D341Med (cell line): Measurements from ENCODE around the gene DPY19L1.
"Not testable (repeated sequence)": the region's sequence is repeated elsewhere in the genome, so short reads cannot be mapped to it uniquely, and the experiment has no call there.

Source experiments
- DNase-seq: peaks from one replicate; pipeline ENCODE4 v3.0.0; 2012; ENCODE audit warnings: low spot score

DPY19L1 gene

DNA sequence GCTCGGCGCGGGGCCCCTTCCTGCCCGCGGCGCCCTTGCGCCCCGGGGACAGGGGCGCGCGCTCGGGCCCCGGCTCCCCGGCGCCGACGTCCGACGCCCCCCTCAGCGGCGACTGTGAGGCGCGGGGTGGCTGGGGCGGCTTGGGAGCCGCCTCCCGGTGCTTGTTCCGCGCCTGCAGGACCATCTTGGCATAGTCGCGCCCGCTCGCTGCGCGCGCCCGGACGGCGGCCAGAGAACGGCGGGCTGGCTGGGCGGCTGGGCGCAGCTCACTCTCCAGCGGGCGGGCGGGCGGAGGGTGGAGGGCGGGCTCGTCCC, at the start of gene DPY19L1:
DPY19L1 (minus strand) TSS at position 275 of the 315 bp plus-strand sequence; CDS start at position 184, 91 bp downstream.
- DNase-seq = no peak

DNA sequence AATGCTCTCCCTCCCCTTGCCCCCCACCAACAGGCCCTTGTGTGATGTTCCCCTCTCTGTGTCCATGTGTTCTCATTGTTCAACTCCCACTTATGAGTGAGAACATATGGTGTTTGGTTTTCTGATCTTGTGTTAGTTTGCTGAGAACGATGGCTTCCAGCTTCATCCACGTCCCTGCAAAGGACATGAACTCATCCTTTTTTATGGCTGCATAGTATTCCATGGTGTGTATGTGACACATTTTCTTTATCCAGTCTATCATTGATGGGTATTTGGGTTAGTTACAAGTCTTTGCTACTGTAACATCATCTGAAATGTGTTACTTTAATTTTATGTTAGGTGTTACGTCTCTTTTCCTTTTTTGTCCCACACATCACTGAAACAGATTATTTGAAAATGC, 42.2 kb upstream of the DPY19L1 start:
- DNase-seq = not testable (repeated sequence)

DNA sequence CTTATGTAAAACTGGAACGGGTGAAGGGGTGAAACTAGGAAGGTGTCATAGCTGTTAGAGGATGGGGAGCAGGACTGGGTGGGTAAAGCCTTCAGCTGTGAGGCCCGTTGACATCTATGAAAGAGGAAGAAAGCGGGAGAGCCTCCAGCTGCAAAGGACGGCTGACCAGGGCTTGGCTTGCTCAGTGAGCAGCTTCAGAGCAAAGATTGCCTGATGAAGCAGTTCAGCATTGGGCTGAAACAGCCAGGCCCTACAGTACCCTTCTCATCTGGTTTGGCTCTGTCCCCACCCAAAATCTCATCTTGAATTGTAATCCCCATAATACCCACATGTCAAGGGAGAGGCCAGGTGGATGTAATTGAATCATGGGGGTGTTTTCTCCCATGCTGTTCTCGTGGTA, 36.7 kb upstream of the DPY19L1 start:
- not testable (repeated sequence) for DNase-seq

DNA sequence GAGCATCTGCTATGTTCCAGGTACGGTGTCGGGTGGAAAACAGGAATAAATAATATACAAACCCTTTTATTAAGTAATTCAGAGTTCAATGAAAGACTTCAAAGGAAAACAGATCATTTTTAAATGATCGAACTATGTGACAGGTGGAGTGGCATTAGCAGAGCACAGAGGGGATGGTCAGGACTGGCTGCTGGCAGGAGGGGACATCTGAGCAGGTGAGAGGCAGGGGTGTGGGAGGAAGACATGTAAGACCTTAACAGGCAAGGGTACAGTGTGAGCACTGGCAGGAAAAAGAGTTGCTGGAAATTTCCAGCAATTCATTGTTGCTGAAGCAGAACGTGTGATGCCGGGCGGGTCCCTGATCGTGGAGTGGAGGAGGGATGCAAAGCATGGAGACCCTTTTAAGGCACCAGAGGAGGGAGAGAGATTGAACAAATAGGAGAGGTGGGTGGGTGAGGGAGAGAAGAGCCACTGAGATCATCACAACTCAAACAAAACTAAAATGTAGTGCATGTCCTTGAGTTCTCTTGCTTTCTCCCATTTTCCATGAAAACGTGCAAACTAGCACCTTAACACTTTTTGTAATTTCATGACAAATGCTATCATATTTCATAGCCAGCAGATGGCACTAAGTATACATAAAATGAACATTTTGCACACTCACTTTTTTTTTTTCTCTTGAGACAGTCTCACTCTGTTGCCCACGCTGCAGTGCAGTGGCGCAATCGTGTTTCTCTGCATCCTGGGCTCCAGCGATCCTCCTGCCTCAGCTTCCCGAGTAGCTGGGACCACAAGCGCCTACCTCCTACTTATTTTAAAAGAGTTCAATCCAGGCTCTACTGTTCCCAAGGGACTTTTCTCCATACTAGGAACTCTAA, 35.9 kb upstream of the DPY19L1 start:
- DNase-seq = not testable (repeated sequence)

DNA sequence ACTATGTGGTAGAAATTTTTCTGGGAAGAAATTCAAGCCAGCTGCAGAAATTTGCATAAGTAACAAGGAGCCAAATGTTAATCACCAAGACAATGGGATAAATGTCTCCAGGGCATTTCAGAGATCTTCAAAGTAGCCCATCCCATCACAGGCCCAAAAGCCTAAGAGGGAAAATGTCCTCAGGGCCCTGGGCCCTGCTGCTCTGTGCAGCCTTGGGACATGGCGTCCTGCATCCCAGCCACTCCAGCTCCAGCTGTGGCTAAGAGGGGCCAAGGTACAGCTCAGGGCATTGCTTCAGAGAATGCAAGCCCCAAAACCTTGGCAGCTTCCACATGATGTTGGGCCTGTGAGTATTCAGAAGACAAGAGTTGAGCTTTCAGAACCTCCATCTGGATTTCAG, 31.8 kb upstream of the DPY19L1 start:
- DNase-seq = not testable (repeated sequence)

DNA sequence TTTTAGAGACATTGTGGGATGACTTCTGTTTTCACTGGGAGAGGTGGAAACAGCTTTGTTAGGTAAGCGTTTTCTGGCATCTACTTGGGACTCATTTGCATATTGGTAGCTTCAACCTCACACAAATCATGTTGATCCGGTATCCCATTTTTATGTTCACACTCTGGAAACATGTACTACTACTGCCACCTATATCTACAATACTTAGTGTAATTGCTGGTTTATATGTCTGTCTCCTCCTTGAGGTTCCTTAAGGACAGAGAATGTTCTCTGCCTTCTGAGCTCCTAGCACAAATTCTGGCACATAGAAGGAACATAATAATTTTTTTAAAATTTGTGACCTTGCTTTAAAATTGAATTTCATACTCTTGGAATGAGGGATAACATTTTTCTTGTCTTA, 28.1 kb upstream of the DPY19L1 start:
- DNase-seq = not testable (repeated sequence)

DNA sequence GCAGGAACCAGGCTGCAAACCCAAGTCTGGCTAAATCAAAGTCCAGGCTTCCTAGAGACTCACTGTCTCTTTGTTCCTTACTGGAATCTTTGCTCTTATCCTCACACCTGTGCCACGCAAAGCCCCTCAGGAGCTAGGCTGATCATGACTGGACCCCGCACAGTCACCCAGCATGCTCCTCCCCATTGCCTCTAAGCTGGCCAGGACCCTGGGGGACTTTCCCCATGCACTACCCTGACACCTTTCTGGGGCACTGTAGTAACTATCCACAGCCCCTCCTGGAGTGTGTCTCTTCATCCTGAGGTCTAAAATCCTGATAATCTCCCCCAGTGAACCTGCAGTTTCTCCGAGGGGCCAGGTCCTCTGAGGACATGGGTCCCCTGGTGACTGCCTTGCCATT, 21.3 kb upstream of the DPY19L1 start:
- DNase-seq = not testable (repeated sequence)

DNA sequence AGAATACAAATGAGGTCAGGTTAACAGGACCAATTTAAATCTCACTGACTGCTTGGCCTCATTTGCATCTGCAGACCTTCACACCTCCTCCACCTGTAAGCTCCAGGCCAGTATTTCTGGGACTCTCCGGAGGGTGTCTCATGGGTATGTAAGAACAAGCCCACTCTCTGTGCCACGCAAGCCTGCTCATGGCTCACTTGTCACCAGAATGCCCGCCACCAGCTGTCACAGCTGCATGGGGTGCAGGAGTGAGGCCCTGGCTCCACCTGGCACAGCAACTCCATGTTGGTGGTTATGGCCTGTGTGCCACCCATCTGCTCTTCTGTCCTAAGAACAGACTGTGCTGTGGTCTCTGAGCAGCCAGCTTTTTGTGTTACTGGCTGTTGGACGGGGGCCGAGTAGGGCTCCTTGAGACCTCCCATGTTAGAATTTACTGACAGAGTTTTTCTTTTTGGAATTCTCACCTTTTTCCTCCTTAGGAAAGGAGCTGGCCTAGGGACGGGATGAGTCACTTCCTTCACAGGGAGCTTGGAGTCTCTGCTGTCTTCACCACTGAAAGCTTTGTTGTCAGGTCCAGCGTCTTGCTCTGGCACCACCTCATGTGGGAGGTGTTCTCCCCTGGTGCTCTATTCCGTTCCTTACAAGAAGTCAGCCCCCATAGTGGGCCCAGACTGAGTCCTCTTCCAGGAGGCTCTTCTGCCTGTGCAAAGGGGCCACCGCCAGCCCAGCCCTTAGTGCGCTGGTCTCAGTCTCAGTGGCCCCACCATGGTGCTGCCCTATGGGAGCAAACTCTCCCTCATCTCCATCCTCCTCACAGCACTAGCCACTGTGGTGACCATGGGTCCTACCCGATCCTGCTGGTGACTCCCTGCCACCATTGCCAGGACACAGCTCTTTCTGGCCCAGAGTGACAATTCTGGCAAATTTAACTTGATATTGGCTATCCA, 20.5 kb upstream of the DPY19L1 start:
- not testable (repeated sequence) for DNase-seq

DNA sequence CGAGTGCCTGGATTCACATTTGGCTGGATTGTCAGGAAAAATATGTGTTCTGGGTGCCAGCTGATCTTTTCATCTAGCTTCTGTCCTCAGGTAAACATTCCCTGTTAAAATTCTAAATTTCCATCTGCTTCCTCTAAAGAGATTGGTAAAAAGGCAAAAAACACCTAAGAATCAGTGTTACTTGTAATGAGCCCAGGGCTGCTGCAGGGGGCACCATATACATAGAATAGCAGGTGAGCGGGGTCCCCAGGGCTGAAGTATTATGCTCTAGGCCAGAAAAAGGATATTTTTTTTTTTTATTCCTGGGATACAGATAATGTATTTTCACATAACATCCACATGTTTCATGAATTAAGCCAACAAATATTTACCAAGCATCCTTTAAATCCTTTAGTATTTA, 18.4 kb upstream of the DPY19L1 start:
- not testable (repeated sequence) for DNase-seq

DNA sequence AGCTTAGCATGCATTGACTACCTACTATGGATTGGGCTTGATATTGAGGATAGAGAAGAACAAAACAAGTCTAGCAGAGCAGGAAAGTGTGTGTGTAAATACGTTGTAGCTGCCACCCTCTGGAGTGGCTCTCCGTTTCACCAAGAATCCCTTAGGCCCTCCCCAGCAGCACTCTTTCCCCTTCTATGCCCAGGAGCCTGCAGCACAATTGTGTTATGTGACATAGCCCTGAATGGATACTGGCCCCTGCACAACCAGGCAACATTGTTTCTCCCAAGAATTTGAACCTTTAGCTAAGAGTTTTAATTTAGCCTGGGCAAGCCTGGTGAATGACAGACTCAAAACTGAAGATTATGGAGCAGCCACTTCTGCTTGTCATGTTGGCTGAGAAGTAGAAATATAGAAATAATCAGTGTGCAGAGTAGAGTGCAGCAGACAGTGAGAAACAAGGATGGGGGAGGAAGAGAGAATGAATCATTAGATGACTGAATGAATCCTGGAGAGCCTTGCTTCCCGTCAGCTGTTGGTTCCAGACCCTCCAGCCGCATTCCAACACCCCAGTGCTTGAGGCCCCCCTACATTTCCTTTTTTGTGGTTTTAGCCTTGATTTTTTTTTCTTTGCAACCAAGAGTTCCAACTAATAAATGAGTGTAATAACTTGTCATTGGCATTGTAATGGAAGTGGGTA, 16.3 kb upstream of the DPY19L1 start:
- DNase-seq = not testable (repeated sequence)

DNA sequence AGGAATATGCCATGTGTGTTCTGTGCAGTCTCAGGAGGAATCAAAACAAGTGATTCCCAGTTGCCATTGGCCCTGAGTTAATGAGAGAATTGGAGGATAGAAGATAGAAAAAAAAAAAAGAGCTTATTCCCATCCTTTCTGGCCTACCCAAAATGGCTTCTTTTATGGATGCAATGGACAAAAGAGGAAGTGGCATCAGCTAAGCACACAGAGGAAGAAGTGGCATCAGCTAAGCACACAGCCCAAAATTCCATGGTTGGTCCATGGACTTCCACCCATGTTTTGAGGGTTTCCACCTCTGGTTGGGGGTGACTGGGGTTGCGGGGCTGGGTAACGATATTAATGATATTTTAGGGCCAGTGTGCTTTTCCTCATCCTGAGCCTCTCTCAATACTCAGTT, 11.1 kb upstream of the DPY19L1 start:
- DNase-seq = not testable (repeated sequence)

DNA sequence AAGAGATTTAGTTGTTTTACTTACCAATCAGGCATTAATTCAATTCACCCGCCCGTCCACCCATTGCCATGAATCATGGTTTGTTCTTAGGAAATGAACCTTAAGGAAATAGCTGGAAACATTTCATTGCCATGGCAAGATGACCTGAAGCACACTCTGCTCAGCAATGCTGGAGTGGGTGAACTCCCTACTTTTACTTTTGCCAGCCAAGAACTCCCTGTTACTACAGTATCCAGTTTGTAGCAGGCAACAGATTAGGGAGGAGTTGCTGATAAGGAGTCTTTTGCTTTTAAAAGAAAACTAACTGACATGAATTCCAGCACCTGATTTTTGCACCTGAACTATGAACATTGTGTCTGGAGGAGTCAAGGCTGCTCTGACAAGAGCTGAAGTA, 10.6 kb upstream of the DPY19L1 start:
- DNase-seq = not testable (repeated sequence)

DNA sequence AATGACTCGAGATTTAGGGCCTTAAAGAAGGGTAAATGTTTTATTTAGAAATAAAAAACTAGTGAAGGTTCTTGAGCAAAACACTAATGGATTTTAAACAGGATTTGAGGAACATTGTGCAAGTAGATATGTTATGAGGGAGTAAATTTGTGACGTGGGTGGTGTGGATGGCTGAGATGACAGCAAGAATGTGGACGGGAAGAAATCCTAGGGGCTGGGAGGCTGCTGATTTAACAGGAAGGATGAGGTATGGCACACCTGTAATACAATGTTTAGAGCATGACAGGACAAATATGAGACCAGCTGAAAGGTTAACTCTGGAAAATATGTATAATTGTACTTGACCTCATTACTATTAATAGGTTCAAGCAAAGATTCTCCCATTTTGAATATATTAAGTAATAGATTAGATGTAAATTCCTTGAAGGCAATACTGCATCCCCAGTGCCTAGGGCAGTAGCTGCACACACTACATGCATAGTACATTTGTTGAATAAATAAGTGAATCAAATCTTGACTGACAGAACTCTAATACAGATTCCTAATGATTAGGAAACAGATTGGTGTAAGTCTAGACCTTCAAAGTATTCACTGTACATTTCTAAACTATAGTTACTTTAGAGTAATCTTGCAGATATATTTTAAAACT, 10.1 kb upstream of the DPY19L1 start:
- DNase-seq = not testable (repeated sequence)

DNA sequence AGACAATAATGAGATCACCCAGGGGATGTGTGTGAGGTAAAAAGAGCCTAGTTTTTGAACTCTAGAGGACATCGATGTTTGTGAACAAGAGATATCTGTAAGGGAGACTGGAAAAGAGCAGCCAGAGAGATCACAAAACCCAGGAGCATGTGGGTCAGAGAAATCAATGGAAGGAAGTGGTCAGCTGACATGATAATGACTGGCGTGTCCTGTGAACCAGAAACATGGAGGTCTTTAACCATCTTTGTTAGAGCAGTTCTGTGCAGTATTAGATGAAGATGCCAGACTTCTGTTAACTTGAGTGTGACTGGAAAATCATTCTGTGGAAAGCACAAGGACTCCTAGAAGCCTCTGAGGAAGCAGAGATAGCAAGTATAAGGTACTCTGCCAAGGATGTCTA, 6.0 kb upstream of the DPY19L1 start:
- DNase-seq = not testable (repeated sequence)

DNA sequence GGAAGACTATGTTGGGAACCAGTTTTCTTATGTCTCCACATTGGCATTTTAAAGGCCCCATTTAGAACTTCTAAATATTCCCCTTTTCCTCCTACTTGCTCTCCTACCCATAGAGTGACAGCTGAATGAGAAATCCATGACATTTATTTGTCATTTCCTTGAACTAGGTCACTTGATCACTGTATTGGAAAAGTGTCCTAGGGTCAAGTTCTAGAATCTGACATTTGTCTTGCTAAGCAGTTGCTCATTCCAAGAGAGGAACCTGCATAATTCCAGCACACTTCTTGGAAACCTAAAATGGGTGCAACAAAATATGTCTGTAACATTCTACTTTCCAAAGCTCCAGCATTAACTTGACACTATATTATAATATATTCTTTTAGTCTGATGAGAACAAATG, 3.6 kb upstream of the DPY19L1 start:
- DNase-seq = no peak

DNA sequence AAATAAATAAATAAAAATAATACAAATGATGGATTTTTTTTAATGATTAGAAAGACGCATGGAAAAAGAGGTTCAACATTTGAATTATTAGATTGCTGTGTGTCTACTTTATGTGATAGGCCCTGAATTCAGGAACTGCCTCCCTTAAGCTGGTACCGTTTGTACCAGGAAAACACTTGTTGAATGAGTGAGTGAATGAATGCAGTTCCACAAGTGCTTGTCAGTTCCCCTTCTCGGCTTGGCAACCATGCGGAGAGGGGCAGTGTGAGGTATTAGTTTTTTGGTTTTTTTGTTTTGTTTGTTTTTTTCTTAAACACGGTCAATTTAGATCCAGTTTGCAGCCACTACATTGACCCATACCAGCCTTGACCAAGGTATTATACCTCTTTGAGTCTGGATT, 2.1 kb upstream of the DPY19L1 start:
- DNase-seq = no peak

DNA sequence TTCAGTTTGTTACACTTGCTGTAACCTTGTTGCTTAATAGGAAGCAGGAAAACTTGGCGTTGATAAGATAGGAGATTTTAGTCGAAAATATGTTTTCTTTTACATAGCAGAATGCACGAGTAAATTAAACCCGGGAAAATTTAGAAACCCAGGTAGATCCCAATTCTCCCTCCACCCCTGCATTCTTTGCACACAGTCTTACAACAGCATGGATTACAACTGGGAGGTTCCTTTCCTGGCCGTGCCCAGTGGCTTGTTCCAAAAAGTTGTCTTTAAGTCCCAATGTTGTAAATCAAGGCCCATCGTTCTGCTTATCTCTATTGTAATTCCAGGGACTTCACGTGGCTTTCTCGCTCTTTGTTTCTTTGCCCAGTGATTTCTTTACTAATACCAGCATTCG, 1.1 kb upstream of the DPY19L1 start:
- no peak for DNase-seq

DNA sequence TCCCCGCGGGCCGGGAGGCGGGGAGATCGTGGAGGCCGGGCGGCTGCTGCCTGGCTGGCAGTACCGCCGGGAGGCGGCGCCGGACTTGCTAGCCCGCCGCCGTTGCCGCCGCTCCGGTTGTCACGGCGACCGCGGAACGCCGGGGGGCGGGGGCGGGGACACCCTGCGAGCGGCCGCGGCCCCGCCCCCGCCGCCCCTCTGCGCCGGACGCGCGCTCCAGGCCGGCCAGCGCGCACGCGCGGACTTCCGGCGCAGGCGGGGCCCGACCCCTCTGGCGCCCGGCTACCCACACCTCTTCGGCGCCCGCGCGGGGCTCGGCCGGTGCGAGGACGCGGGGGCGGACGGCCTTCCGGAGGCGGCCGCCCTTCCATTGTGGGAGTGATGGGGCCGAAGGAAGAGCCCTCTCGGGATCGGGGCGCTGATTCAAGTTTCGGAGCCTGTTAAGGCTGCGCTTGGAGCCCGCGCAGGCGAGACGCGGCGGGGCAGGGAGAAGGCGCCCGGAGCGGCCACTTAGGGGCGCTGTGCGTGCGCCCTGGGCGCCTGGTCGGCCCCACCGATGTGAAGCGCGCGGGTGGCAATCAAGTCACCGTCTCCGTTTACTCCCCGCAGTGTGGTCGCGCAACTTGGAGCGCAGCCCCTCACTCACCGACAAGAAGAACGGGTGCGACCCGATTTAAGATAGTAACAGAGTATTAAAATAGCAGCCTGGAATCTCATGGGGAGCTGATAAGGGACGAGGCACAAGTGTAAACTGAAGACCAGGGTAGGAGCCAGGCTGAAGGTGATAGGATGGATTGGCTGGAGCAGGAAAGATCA, 449 bp upstream of the DPY19L1 start:
- peak; percentile 99 for DNase-seq

DNA sequence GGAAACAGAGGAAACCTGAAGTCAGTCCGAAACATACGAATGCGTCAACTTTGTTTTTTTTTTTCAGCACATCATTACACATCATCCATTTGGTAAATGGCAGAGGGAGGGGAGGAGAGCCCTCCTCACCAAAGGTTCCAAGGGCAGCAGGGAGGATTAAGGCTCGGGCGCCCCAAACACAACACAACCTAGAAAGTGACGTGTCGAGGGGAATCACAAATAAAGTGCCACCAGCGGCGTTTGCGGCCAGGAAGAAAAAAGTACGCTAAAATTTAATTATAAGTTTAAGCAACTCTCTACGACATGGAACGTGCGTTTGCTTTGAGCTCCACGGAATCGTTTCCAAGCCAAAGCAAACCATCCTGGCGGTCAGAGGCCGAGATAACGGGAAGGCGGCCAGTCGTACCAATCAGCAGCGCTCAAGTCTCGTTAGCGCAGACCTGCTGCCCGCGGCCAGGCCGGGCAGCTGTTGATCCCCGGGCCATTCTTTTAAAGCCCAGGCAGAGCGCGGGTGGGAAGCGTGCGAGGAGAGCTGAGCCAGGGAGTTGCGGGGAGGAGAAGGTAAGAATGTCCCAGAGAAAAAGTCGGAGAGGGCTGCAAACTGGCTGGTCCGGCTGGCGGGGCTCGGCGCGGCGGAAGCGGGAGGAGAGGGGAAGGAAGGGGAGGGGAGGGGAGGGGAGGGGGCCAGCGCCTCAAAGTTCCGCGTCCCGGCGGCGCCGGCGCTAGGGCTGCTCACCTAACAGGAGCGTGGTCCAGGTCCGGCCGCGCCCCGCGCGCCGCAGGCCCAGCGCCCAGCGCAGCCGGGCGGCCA, 719 bp downstream of the DPY19L1 start:
- DNase-seq = peak; percentile 75

DNA sequence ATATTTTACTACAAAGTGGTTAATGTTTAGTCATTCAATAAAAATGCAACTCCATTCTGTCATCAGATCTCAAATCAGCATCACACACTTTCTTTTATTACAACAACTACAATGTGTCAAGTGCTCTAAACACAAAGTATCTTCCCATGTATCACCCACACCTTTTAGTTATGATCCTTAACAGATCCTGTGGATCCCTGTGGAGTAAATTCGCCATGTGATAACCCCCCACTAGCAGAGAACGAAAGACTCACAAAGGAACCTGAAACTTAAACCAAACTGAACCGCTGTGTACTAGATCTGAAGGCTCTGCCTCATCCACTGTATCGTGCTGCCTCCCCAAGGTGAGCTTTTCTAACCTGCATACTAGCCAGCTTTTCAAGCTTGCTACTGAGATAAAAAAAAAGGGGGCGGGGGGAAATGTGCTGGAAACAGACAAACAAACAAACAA, 1.7 kb downstream of the DPY19L1 start:
- peak; percentile 34 for DNase-seq
